CD4-positive, alpha-beta T cell treated with Interleukin-21 for 1 hour (primary cell): ENCODE results near the gene SGCE.

ENCODE experiments used
- DNase-seq: peaks from one replicate; pipeline ENCODE4 v3.0.0-alpha.2; 2020

SGCE gene

DNA sequence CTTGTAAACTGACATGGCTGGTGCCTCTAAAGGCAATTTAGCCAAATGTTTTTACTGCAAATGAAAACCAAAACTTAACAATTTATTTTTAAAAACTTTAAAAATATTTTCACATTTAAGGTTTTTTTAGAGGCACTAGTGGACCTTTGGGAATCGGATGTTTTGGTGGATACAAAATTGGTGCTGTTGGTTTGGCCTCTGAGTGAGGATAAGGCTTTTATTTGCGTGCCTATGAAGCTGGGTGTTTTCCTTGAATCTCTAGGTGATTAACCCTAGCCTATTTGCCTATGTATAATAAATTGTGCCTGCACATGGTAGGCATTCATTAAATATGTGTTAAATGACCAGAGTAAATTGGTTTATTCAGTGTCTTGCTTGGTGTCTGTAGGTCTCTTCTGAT, 2.9 kb upstream of the SGCE start:
- DNase-seq = no peak

DNA sequence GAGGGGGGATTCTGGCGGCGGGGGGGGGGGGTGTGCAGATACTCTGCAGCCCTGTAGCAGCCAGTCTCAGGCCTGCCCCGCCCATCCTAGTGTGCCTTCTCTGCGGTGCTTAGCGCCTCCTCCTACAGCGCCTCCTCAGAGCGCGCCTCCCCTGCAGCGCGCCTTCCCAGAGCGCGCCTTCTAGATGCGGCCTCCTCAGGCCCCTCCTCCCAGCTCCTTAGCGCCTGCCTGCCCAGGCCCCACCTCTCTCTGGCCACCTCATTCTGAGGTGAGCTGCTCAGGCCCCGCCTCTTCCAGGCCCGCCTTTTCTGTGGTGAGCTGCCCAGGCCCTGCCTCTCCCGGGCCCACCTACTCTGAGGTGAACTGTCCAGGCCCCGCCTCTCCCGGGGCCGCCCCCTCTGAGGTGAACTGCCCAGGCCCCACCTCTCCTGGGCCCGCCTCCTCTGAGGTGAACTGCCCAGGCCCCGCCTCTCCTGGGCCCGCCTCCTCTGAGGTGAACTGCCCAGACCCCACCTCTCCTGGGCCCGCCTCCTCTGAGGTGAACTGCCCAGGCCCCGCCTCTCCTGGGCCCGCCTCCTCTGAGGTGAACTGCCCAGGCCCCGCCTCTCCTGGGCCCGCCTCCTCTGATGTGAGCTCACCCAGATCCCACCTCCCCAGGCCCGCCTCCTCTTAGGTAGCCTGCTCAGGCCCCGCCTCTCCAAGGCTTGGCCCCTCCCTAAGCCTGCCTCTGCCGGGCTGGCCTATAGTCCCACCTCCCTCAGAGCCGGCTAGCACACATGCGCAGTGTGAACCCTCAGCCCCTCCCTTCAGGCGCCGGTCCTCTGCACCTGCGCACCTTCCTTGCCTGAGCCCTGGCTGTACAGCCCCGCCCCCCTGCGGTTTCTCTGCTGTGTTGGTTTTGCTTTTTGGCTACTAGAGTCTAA, 2.1 kb upstream of the SGCE start:
- DNase-seq = peak; percentile 97

- peak; percentile 28 for DNase-seq
These were observed 1.2 kb upstream of the SGCE start for GRCh38 chr7:94656925-94657731.

DNA sequence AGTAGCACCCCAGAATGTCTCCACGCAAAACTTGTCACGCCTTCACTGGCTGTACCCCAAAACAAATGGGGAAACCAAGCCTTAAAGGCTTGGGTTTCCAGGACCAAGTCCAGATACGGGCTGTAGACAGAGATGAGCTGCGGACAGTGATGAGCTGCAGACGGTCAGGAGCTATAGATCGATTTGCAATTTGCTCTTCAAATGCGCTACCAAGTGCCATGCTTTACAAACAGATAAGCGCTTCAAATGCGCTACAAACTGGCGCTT, 658 bp upstream of the SGCE start:
- no peak for DNase-seq

- DNase-seq = no peak
These were observed 646 bp downstream of the SGCE start for GRCh38 chr7:94655126-94655847.

DNA sequence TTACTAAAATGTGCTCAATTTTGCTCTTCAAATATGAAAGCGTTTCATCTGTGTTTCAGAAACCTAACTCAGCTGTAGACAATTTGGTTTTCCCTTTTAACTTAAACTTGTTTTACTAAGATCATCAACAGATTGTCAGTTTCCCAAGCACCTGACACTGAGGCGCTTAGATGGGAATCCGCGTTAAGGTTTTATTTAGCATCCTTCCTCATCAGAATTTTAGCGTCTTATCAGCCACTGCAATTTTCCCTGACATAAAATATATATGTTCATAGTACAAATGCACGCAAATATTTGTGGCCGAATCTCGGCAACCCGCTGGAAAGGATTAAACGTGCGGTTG, 1.2 kb downstream of the SGCE start:
- DNase-seq = no peak

DNA sequence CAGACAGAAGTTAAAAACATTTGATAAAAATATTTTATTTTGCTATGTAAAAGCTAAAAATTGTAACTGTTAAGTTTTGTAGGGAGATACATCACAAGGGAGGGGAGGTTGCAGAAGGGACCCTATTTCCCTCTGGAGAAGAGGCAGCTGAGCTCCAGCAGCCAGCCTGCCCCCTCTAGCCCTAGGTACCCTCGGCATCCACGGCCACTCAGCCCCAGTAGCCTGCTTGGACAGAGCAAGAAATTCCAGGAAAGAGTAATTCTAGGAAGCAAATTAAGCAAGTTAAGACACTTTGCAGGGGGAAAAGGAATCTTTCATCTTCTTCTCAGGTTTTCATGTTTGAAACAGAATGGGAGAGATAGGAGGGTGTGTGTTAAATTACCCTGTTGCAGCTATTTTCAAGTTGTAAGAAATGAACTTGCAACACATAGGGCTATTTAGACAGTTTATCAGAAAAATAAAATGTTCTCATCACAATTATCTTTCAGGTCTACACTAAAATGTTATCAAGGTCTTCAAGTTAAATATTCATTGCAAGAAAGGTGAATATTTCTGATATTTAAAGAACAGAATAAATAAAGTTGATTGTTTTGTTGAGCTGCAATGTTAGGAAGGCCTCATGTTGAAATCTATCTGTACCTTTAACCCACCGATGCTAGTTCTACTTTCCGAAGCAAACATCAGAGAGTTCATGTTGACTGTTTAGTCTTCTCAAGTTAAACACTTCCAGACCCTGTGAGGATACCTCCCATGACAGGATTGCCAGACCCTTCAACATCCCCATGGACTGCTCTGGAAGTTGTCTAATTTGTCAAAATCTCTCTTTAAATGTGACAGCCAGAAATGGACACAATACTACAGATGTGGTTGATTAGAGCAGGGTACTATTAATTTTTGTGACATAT, 5.5 kb downstream of the SGCE start:
- no peak for DNase-seq

GRCh38 chr7:94649450-94649849, 6.5 kb downstream of the SGCE start:
- DNase-seq = no peak

- DNase-seq = no peak
These were observed 7.2 kb downstream of the SGCE start for GRCh38 chr7:94648731-94649130.

DNA sequence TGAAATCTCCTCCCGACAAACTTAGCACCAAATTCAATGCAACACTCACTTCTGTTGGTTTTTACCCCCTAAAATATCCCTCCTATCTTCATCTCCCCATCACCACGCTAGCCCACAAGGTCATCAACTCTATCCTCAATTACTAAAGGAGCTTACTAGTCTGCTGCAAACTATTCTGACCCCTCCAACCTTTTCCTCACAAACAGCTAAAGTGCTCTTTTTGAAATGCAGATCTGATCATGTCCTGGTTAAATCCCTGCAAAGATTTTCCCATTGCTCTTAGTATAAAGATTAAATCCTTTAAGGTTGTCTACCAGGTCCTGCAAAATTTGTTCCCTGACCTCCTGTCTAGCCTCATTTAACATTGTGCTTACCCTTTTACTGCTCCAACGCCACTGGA, 8.6 kb downstream of the SGCE start:
- no peak for DNase-seq

- DNase-seq = no peak
These were observed 12.0 kb downstream of the SGCE start for GRCh38 chr7:94643771-94644545.

GRCh38 chr7:94642838-94643653, 12.9 kb downstream of the SGCE start:
- DNase-seq = no peak

DNA sequence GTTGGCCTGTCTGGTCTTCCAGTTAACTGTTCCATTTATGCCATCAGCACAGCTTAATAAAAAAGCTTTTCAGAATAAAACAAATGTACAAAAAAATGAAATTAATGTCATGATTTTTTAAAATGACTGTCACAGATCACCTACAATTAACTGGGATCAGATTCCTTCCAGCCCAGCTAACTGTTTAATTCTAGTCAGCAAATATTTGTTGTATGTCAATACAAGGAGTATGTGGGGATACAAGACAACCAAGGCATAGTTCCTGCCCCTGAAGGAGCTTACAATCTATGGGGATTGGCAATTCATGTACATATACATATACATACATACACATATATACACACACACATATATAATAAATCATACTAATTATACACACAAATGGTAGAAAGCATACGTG, 16.5 kb downstream of the SGCE start:
- DNase-seq = no peak

DNA sequence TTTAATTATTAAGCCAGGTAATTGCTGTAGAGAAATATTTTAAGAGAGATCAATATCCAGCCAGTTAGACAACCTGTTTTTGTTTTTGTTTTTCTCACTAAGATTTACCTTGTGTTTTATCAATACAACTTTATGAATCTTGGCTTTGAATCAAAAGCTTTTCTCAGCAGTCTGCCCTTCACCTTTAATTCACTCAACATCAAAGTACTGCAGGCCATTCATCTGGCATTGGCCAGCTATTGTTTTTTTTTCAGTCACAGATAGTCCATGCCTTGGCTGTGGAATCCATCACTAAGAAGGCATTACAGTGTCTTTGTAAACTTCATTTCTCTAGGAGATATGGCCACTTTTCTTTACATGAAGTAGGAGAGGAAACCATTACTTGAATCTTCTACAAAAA, 20.2 kb downstream of the SGCE start:
- no peak for DNase-seq

DNA sequence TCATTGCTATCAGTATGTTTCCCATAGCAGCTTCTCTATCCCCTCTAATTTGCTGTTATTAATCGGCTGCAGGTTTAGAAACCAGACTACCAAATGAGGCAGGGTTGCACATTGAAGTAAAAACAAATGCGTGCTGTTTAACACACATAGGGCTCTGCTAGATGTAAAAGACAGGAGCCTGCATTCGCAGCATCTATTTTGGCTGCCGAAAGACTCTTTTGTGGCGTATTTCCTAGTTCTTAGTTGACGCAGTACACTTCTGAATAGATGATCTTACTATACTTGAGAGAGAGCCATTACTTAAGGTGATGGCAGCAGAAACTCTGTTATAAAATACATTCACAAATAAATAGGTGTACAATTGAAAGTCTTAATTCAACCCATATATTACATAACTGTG, 21.4 kb downstream of the SGCE start:
- no peak for DNase-seq

DNA sequence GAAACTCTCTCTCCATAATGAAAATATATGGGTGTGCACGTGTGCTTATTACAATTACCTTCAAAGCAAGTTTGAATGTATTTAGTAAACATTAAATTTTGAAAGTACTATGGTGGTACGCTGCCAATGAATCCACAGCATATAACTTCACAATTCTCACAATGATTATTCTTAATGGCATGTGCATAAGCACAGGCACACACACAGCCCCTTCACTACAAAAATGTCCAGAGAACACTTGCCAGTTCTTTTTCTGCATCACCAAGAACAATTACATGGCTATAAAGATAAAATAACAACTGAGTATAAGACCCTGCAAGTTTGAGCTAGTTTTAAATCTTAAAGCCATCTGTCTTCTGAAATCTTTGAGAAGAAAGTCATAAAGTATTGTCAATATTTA, 22.2 kb downstream of the SGCE start:
- no peak for DNase-seq

DNA sequence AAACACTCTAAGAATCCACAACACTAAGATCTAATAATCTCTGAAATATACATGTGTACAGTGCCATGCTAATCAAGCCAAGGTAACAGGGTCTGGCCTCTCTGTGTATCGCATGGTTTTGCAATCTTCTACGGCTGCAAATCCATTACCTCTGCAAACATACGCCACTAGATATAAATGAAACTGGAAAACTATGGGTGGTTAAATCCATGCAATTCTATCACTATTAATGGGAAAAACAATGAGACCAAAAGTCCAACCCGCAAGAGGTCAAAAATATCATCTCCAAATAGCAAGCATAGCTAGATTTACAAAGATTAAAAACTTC, 23.0 kb downstream of the SGCE start:
- DNase-seq = no peak

GRCh38 chr7:94632338-94633013, 23.5 kb downstream of the SGCE start:
- no peak for DNase-seq

DNA sequence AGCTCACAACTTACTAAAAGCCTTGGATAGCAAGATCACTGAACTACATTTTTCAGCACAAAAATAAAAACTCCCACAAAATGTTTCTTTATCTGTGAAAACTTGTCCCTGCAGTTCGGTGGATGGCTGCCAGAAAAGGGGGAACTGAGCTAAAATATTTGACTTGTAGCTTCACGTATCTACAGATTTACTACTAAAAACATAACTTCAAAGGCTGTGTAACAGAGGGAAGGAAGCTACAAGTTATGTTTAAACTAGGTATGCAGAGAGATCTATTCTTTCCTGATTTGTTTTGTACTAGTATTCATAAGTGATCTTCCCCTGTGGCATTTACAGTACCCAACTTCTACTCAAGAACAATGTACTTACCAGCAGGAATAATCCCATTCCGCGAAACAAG, 25.1 kb downstream of the SGCE start:
- no peak for DNase-seq

GRCh38 chr7:94623820-94624219, 32.1 kb downstream of the SGCE start:
- DNase-seq = no peak

- DNase-seq = no peak
These were observed 34.8 kb downstream of the SGCE start for GRCh38 chr7:94621120-94621519.
